ENCODE results near the gene MKKS. TPM values are rescaled to one million over a fixed set of nuclear protein-coding genes. Genes with fewer than 3 reads are reported as not detected.
A peak's percentile ranks its signal among the peaks of the same experiment; 100 is the strongest.

The MKKS gene
- total and polyA plus RNA-seq, 9 of the 15 experiments (the other 6 are each of a cell fraction or from before 2014, with no cell fraction given): 6.8 to 26.8 (median 12.0) TPM

DNA sequence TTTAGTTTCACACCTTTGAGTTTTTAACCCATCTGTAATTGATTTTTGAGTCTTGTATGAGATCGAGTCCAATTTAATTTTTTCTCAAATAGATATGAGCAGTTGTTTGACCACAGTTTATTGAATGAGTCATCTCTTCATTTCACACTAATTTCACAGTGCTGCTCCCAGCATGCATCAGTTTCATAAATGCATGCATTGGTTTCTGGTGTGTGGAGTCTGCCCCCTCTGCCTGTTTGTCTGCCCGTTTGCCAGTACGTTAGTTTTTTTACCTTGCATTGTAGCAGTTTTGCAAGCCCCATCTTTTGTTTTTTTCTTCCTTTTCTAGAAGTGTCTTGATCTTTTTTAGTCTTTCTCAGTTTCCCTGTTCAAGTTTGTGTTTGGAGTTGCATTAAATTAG is 13.0 kb upstream of the MKKS start (continued):
- TF ChIP-seq, protein P1, sequence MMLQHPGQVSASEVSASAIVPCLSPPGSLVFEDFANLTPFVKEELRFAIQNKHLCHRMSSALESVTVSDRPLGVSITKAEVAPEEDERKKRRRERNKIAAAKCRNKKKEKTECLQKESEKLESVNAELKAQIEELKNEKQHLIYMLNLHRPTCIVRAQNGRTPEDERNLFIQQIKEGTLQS (IDR thresholded peaks at IDR 0.05): peak; percentile 86
- TF ChIP-seq, protein P1 (CRISPR knock-in tag; conservative IDR thresholded peaks at IDR 0.05): no peak
- TF ChIP-seq, protein P2, sequence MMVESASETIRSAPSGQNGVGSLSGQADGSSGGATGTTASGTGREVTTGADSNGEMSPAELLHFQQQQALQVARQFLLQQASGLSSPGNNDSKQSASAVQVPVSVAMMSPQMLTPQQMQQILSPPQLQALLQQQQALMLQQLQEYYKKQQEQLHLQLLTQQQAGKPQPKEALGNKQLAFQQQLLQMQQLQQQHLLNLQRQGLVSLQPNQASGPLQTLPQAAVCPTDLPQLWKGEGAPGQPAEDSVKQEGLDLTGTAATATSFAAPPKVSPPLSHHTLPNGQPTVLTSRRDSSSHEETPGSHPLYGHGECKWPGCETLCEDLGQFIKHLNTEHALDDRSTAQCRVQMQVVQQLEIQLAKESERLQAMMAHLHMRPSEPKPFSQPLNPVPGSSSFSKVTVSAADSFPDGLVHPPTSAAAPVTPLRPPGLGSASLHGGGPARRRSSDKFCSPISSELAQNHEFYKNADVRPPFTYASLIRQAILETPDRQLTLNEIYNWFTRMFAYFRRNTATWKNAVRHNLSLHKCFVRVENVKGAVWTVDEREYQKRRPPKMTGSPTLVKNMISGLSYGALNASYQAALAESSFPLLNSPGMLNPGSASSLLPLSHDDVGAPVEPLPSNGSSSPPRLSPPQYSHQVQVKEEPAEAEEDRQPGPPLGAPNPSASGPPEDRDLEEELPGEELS (CRISPR knock-in tag; IDR thresholded peaks at IDR 0.05; ENCODE audit: borderline replicate concordance): no peak
- TF ChIP-seq DPF2 (IDR thresholded peaks at IDR 0.05) (peak; percentile 56), ZNF224 (CRISPR knock-in tag; IDR thresholded peaks at IDR 0.05) (no peak), ZNF717 (CRISPR knock-in tag; IDR thresholded peaks at IDR 0.05) (no peak), SMARCE1 (IDR thresholded peaks at IDR 0.05) (0 out of 2 replicates have a peak, but pooled peaks have one; percentile 43), FOSL1 (tag; conservative IDR thresholded peaks at IDR 0.05) (peak; percentile 56; the same call in 1 of the 2 replicates)
- TF ChIP-seq, protein P3, sequence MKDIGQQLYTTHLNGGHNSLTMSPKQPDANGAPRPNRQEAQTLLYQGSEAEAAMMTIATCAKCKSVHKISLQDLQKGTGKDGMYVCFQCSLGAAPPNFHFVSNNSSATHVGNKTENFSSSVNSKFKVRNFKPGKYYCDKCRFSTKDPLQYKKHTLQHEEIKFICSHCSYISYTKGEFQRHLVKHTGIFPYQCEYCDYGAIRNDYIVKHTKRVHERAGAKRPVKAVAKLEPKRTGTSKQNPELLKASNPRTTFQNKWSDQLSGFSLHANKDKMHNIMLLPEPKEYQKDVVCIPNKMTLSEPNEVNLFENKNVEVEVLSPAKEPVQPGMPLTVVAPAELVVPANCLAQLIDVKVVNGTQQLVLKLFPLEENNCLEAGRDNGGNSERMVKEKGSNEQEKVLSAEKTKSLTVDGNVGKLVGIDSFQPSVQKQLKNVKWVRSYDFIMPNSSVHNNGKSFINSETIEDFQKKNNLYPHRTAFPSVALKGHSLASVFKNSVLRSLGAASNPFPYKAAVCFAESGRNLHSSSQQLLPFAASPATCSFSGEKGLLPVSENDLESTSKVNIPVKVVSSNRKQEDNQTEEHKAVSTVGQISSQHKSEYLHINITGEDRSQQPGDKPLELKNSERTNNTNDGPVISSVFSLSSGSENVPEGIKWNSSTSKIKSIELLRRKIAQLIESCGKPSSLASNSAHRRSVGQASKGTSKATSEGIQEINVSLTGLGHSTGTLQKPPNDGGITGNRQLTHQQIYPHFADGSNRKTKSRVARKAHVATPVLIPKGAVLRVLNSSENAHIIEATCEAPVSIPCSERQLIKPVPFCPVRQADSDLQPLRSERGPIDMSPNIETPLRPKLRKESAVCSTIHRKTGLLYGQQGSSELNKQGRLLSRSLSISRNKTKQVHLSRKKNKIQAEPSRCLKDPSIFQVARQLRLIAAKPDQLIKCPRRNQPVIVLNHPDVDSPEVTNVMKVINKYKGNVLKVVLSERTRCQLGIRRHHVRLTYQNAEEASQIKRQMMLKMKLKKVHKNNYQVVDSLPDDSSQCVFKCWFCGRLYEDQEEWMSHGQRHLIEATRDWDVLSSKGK (CRISPR knock-in tag; IDR thresholded peaks at IDR 0.05): no peak
- TF ChIP-seq, protein P4, sequence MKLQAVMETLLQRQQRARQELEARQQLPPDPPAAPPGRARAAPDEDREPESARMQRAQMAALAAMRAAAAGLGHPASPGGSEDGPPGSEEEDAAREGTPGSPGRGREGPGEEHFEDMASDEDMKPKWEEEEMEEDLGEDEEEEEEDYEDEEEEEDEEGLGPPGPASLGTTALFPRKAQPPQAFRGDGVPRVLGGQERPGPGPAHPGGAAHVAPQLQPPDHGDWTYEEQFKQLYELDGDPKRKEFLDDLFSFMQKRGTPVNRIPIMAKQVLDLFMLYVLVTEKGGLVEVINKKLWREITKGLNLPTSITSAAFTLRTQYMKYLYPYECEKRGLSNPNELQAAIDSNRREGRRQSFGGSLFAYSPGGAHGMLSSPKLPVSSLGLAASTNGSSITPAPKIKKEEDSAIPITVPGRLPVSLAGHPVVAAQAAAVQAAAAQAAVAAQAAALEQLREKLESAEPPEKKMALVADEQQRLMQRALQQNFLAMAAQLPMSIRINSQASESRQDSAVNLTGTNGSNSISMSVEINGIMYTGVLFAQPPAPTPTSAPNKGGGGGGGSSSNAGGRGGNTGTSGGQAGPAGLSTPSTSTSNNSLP (IDR thresholded peaks at IDR 0.05; ENCODE audit: borderline replicate concordance, low read depth, low read length): peak; percentile 75; the same call in 1 of the 2 replicates
